G401 (cell line): ENCODE data around the gene FUT9. TPM values are rescaled to one million over a fixed set of nuclear protein-coding genes. Genes with fewer than 3 reads are reported as not detected.
A peak's percentile ranks its signal among the peaks of the same experiment; 100 is the strongest.

ENCODE experiments used
- DNase-seq: peaks from one replicate; pipeline ENCODE4 v3.0.0-alpha.2; 2015; ENCODE audit warnings: low spot score
- in situ Hi-C: cut with HindIII; loops from 2 replicates; pipeline ENCODE4 v1.10.0; 2016; ENCODE audit warnings: low sequenced_read_pairs, mixed read lengths
- total RNA-seq: library from RNA; depleted of rRNA; stranded (reverse); fragments of >200 nt; shearing (Covaris generic); gene quantifications from 2 replicates; pipeline ENCODE4 v1.2.3, GENCODE V29; 2014

FUT9 gene
- total RNA-seq, 1 experiment from 2014 or later: not detected

DNA sequence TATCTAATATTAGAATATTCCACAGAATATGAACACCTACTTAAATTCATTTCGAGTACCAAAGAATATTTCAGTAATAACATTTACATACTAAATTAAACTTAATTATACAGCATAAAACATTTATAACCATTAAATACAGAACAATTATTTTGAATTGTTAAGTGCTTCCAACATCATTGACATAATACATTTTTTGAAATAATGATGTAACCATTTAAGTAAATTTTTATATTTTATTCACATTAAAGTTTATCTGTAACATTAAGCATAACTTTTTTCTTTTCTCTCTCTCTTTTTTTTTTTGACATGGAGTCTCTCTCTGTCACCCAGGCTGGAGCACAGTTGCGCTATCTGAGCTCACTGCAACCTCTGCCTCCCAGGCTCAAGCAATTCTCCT lies 44.5 kb downstream of the FUT9 start:
- DNase-seq: no peak
- in situ Hi-C loops: no loop called here

DNA sequence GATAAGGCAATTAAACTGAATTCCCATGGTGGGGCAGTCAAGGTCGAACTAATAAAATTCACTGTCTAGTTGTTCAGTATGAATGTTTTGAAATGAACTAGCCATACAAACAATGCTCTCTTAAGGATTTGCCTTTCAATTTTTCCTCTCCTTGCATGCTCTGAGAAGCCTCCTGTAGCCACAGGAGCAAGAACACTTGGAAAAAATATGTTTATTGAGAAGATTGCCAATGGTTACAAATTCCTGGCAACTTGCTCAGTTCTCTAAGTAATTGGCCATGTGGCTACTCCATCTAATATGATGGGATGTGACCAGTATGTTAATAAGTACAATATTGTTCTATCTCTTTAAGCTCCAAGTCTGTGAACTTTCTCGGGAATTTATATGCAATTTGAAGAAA lies 49.4 kb downstream of the FUT9 start:
- DNase-seq: no peak
- in situ Hi-C loops: no loop called here

GRCh38 chr6:96066376-96066775 lies 50.6 kb downstream of the FUT9 start:
- no peak for DNase-seq
- in situ Hi-C loops: no loop called here

DNA sequence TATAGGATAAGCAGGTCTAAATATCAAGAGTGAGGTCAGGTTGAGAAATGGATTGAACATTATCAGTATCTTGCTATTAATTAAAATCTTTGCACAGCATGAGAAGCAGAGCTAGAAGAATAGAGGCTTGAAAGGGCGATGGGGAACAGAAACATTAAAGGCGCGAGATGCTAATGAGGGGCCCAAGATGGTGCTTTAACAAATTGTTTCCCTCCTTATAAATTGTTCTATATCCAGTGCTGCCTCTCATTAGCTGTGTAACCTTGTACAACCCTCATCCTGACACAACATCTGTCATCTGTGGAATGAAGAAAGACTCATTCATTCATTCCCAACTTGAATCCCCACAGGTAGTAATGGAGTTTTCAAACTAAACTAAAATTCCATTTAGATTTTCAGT lies 57.8 kb downstream of the FUT9 start:
- no peak for DNase-seq
- in situ Hi-C loops: no loop called here

DNA sequence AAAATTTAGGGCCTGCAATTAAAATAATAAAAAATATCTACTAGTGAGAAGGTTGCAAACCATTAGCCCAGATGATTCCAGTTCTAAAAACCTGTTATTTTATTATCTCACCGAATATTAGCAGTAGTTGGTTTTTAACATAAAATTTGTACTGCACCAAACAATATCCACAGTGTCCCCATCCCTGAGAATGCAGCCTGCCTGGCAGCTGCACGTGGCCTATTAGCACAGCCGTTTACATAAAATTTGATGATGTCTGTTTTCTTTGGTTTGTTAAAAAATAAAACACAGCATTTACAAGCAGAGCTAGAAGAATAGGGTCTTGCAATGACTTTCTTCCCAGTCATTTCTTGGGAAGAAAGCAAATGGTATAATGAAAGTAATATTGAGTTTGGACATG lies 58.2 kb downstream of the FUT9 start:
- DNase-seq: no peak
- in situ Hi-C loops: no loop called here

GRCh38 chr6:96075826-96076225 lies 60.1 kb downstream of the FUT9 start:
- DNase-seq: no peak
- in situ Hi-C loops: no loop called here

DNA sequence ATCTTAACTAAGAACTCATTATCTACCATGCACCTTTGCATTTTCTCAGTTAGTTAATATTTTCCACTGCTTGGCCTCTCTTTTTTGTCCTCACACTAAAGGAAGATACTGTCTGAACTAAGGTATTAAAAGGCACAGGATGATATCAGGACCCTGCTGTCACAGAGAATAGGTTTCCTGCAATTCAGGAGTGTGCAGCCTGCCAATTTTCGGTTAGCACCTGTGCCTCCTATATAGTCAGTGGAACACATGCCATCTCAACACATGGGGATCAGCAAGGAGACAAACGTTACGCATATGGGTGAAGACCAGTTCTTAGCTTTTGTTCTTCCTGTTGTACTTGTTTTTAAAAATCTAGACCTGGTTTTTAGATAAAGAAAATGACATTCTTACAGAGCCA lies 71.0 kb downstream of the FUT9 start:
- peak; percentile 99 for DNase-seq
- in situ Hi-C loops: no loop called here

DNA sequence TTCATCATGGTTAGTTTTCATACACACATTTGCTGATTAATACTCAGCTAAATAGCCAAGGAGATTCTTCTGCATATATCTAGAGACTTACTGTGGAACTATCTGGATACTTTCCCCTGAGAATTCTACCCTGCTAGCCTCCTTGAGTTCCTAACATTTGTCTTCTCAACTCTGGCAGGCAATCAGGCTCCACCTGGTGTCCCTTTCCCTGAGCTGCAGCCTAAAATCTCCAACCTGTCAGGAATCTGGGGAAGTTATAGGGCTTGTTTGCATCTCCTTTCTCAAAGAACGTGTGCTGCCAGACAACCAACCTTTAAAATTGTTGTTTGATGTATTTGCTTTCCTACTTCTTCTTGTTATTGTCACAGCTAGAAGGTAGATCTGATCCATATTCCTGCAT lies 73.4 kb downstream of the FUT9 start:
- in situ Hi-C loops: no loop called here
- DNase-seq: peak; percentile 53

- no peak for DNase-seq
- in situ Hi-C loops: no loop called here
Observed at GRCh38 chr6:96094077-96094476, 78.3 kb downstream of the FUT9 start.

DNA sequence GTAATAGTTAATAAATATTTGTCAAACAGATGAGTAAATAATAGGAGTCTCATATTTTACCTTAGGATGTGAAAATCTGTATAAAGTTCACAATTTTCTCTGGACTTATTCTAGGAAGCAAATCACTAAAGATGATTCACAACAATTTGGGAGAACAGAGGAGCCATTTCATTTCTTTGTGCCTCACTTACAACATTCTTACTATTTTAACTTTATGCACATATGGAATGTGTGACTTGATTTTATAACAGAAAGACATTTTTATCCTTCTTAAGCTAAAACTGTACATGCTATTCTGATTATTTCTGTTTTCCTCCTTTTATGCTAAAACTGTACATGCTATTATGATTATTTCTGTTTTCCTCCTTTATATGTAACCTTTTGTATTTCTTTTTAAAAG lies 83.3 kb downstream of the FUT9 start:
- DNase-seq: no peak
- in situ Hi-C loops: no loop called here

GRCh38 chr6:96101564-96101963 lies 85.8 kb downstream of the FUT9 start:
- no peak for DNase-seq
- in situ Hi-C loops: no loop called here

DNA sequence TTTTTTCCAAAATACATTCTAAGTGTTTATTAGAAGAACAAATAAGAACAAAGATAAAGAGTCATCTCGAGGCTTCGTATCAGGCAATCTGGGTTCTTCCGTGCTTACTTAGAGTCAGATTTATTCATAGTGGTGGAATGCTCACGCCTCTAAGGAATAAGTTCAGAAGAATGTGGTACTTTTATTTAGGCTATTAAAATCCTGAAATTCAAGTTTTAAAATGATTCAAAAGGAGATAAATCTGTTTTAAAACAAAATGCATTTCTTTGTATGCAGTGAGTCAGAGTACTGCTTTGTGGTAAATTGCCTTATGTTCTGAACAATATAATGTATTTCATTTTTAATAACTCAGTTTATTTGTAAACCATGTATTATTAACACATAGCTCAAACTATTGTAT lies 89.1 kb downstream of the FUT9 start:
- in situ Hi-C loops: no loop called here
- DNase-seq: no peak

DNA sequence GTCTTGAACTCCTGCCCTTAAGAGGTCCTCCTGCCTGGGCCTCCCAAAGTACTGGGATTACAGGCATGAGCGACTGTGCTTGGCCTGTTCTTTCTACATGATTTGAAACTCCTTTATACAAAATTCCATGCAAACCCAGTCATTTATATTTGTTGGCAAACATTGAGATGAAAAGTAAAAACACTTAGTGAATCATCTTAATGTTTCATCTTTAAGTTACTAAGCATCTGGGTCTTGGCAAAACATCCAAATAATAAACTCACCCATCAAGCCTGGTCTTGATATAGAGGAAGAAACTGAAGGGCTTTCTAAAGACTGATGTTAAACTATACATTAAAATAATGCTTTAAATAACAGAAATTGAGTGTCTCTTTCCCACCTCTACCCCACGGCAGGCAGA lies 95.1 kb downstream of the FUT9 start:
- in situ Hi-C loops: no loop called here
- DNase-seq: no peak

- no peak for DNase-seq
- in situ Hi-C loops: no loop called here
Observed at GRCh38 chr6:96116674-96117073, 100.9 kb downstream of the FUT9 start.

GRCh38 chr6:96124778-96125177 lies 109.0 kb downstream of the FUT9 start:
- no peak for DNase-seq
- in situ Hi-C loops: no loop called here

GRCh38 chr6:96138406-96138805 lies 122.6 kb downstream of the FUT9 start:
- in situ Hi-C loops: no loop called here
- peak; percentile 65 for DNase-seq

GRCh38 chr6:96142142-96142541 lies 126.4 kb downstream of the FUT9 start:
- in situ Hi-C loops: no loop called here
- DNase-seq: no peak

- in situ Hi-C loops: no loop called here
Observed at GRCh38 chr6:96150431-96150830, 134.7 kb downstream of the FUT9 start.

GRCh38 chr6:96151707-96152106 lies 135.9 kb downstream of the FUT9 start:
- in situ Hi-C loops: no loop called here
- no peak for DNase-seq

More at GRCh38 chr6:96150431-96150830, 134.7 kb downstream of the FUT9 start:
- DNase-seq: no peak

DNA sequence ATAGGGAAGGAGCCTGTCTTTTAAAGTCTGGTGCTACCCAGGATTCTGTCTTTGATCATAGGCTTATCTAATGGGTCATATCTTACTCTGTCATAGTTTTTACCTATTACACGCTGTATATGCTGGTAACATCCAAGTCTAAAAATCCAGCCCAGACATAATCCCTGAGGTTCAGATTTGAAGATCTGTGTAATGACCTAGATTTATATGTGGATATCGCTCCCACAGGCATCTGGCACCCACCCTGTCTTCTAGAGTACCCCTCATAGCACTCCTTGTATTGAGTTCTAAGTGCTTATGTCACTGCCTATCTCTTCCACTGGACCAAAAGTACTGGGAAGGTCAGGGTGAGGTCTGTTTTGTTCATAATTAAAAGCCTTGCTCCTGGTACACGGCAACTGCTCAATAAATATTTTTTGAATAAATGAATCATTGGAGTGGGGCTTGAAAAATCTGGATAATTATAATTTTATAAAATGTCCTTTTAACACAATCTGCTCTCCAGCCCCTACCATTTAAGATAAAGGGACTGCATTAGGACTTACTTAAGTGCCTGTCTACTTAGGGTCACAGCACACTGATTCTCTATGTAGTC lies 136.4 kb downstream of the FUT9 start:
- in situ Hi-C loops: no loop called here
- no peak for DNase-seq

GRCh38 chr6:96153775-96154174 lies 138.0 kb downstream of the FUT9 start:
- DNase-seq: peak; percentile 41
- in situ Hi-C loops: no loop called here

GRCh38 chr6:96156425-96156824 lies 140.7 kb downstream of the FUT9 start:
- in situ Hi-C loops: no loop called here
- no peak for DNase-seq
